ENCODE data around the gene KCNIP4. TPM values are rescaled to one million over a fixed set of nuclear protein-coding genes. Genes with fewer than 3 reads are reported as not detected.

Gene KCNIP4
- total RNA-seq, 2 donors from 2014 or later = 1.2 TPM; not detected in 1

GRCh38 chr4:21596521-21596920, 352.1 kb downstream of the KCNIP4 start:
- TF ChIP-seq CTCF (IDR thresholded peaks at IDR 0.05) = no peak
- TF ChIP-seq POLR2A (IDR thresholded peaks at IDR 0.05) = no peak
- TF ChIP-seq POLR2AphosphoS5 (IDR thresholded peaks at IDR 0.05) = no peak
- intact Hi-C loops (cut with DNase I) = no loop called here
- Histone ChIP-seq H3K9me3 (no peaks in the 10 kb centered on the region), H3K4me3 (no peak overlapping the region), H3K27me3 (replicated peaks; ENCODE audit: insufficient read depth) (no peaks in the 10 kb centered on the region), H3K36me3 (no peaks in the 10 kb centered on the region), H3K27ac (no peak overlapping the region), H3K4me1 (replicated peaks) (no peaks in the 10 kb centered on the region)
- WGBS = 45% methylated on average over 5 of the region's 5 CpGs
- no peak for DNase-seq (ENCODE audit: low spot score)

GRCh38 chr4:21593671-21594001, 354.9 kb downstream of the KCNIP4 start:
- TF ChIP-seq POLR2AphosphoS5 (IDR thresholded peaks at IDR 0.05) (no peak), POLR2A (IDR thresholded peaks at IDR 0.05) (no peak), CTCF (IDR thresholded peaks at IDR 0.05) (no peak)
- intact Hi-C loops (cut with DNase I) = no loop called here
- no peaks in the 10 kb centered on the region for H3K4me1 ChIP-seq (replicated peaks)
- no peaks in the 10 kb centered on the region for H3K9me3 ChIP-seq
- no peaks in the 10 kb centered on the region for H3K36me3 ChIP-seq
- H3K27ac ChIP-seq = no peak overlapping the region
- no peak overlapping the region for H3K4me3 ChIP-seq
- H3K27me3 ChIP-seq (replicated peaks; ENCODE audit: insufficient read depth) = no peaks in the 10 kb centered on the region
- DNase-seq (ENCODE audit: low spot score) = no peak

- H3K36me3 ChIP-seq = no peaks in the 10 kb centered on the region
- H3K27me3 ChIP-seq (replicated peaks; ENCODE audit: insufficient read depth) = no peaks in the 10 kb centered on the region
- no peaks in the 10 kb centered on the region for H3K9me3 ChIP-seq
- no peak overlapping the region for H3K27ac ChIP-seq
- H3K4me1 ChIP-seq (replicated peaks) = no peaks in the 10 kb centered on the region
- intact Hi-C loops (cut with DNase I) = no loop called here
- H3K4me3 ChIP-seq = no peak overlapping the region
- 18% methylated on average over 8 of the region's 8 CpGs for WGBS
- TF ChIP-seq POLR2A (IDR thresholded peaks at IDR 0.05) (no peak), CTCF (IDR thresholded peaks at IDR 0.05) (no peak), POLR2AphosphoS5 (IDR thresholded peaks at IDR 0.05) (no peak)
- DNase-seq (ENCODE audit: low spot score) = no peak
Measured at GRCh38 chr4:21592970-21593670, 355.5 kb downstream of the KCNIP4 start.

- TF ChIP-seq CTCF (IDR thresholded peaks at IDR 0.05) (no peak), POLR2AphosphoS5 (IDR thresholded peaks at IDR 0.05) (no peak), POLR2A (IDR thresholded peaks at IDR 0.05) (no peak)
- Histone ChIP-seq H3K27ac (no peak overlapping the region), H3K4me1 (replicated peaks) (no peaks in the 10 kb centered on the region), H3K9me3 (no peaks in the 10 kb centered on the region), H3K27me3 (replicated peaks; ENCODE audit: insufficient read depth) (no peaks in the 10 kb centered on the region), H3K4me3 (no peak overlapping the region), H3K36me3 (no peaks in the 10 kb centered on the region)
- WGBS = 96% methylated on average over 2 of the region's 2 CpGs
- intact Hi-C loops (cut with DNase I) = no loop called here
- no peak for DNase-seq (ENCODE audit: low spot score)
Measured at GRCh38 chr4:21577056-21577455, 371.5 kb downstream of the KCNIP4 start.

GRCh38 chr4:21571100-21571499, 377.5 kb downstream of the KCNIP4 start:
- H3K4me3 ChIP-seq = no peak overlapping the region
- H3K4me1 ChIP-seq (replicated peaks) = no peaks in the 10 kb centered on the region
- H3K27ac ChIP-seq = no peak overlapping the region
- WGBS = 94% methylated on average over 3 of the region's 3 CpGs
- DNase-seq (ENCODE audit: low spot score) = no peak
- intact Hi-C loops (cut with DNase I) = no loop called here
- H3K36me3 ChIP-seq = no peaks in the 10 kb centered on the region
- H3K9me3 ChIP-seq = no peaks in the 10 kb centered on the region
- no peaks in the 10 kb centered on the region for H3K27me3 ChIP-seq (replicated peaks; ENCODE audit: insufficient read depth)
- TF ChIP-seq POLR2A (IDR thresholded peaks at IDR 0.05) (no peak), POLR2AphosphoS5 (IDR thresholded peaks at IDR 0.05) (no peak), CTCF (IDR thresholded peaks at IDR 0.05) (no peak)
